ENCODE results near the gene ZAP70. TPM values are rescaled to one million over a fixed set of nuclear protein-coding genes. Genes with fewer than 3 reads are reported as not detected.
"Not testable (repeated sequence)": the region's sequence is repeated elsewhere in the genome, so short reads cannot be mapped to it uniquely, and the experiment has no call there.

ZAP70 gene
- total RNA-seq, 4 donors from 2014 or later: 0.46 to 2.2 (median 1.5) TPM

- H3K9me3 ChIP-seq: no peaks in the 10 kb centered on the region
- H3K27ac ChIP-seq: no peak overlapping the region
- no peak overlapping the region for H3K4me3 ChIP-seq
- no peak for TF ChIP-seq POLR2AphosphoS5 (IDR thresholded peaks at IDR 0.05)
- TF ChIP-seq, protein P1, sequence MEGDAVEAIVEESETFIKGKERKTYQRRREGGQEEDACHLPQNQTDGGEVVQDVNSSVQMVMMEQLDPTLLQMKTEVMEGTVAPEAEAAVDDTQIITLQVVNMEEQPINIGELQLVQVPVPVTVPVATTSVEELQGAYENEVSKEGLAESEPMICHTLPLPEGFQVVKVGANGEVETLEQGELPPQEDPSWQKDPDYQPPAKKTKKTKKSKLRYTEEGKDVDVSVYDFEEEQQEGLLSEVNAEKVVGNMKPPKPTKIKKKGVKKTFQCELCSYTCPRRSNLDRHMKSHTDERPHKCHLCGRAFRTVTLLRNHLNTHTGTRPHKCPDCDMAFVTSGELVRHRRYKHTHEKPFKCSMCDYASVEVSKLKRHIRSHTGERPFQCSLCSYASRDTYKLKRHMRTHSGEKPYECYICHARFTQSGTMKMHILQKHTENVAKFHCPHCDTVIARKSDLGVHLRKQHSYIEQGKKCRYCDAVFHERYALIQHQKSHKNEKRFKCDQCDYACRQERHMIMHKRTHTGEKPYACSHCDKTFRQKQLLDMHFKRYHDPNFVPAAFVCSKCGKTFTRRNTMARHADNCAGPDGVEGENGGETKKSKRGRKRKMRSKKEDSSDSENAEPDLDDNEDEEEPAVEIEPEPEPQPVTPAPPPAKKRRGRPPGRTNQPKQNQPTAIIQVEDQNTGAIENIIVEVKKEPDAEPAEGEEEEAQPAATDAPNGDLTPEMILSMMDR (IDR thresholded peaks at IDR 0.05): no peak
- TF ChIP-seq EP300 (IDR thresholded peaks at IDR 0.05): no peak
- no peak for TF ChIP-seq POLR2A (IDR thresholded peaks at IDR 0.05)
- no peaks in the 10 kb centered on the region for H3K36me3 ChIP-seq
- H3K27me3 ChIP-seq: peaks cover 25% of the 10 kb centered on the region
- ATAC-seq: no peak
- H3K4me1 ChIP-seq: no peaks in the 10 kb centered on the region
- 80% methylated on average over 1 of the region's 4 CpGs; no CpG with 5 or more reads in 1 of the 2 donors for WGBS, 2 donors (ENCODE audit: low coverage in 1 of 2)
These were observed 5.4 kb upstream of the ZAP70 start for GRCh38 chr2:97708048-97708380.

GRCh38 chr2:97708608-97709007 lies 4.8 kb upstream of the ZAP70 start:
- Histone ChIP-seq H3K4me1 (no peaks in the 10 kb centered on the region), H3K27me3 (peaks cover 25% of the 10 kb centered on the region), H3K27ac (no peak overlapping the region), H3K9me3 (no peaks in the 10 kb centered on the region), H3K36me3 (no peaks in the 10 kb centered on the region), H3K4me3 (no peak overlapping the region)
- 88 to 98% methylated on average over 3 to 6 of the region's 8 CpGs for WGBS, 2 donors (ENCODE audit: low coverage in 1 of 2)
- TF ChIP-seq, protein P1 (IDR thresholded peaks at IDR 0.05): no peak
- TF ChIP-seq POLR2A (IDR thresholded peaks at IDR 0.05) (no peak), POLR2AphosphoS5 (IDR thresholded peaks at IDR 0.05) (no peak), EP300 (IDR thresholded peaks at IDR 0.05) (no peak)
- no peak for ATAC-seq

DNA sequence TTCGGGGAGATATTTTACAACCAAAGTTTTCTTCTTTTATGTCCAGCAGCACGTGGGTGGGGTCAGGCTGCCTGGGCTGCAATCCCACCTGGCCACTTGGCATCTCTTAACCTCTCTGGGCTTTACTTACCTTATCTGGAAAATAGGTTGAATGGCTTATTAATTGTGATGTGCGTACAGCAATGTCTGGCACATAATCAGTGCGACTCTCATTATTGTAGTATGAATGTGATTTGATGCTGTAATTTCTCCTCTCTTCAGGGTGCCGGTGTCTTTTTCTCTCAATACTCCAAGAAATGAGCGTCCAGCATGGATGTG lies 2.0 kb upstream of the ZAP70 start:
- Histone ChIP-seq H3K27ac (no peak overlapping the region), H3K4me1 (no peaks in the 10 kb centered on the region), H3K4me3 (no peak overlapping the region), H3K9me3 (no peaks in the 10 kb centered on the region), H3K36me3 (no peaks in the 10 kb centered on the region), H3K27me3 (peaks cover 25% of the 10 kb centered on the region)
- no peak for ATAC-seq
- WGBS, 2 donors (ENCODE audit: low coverage in 1 of 2): 87% methylated on average over 6 of the region's 6 CpGs; no CpG with 5 or more reads in 1 of the 2 donors
- TF ChIP-seq POLR2AphosphoS5 (IDR thresholded peaks at IDR 0.05) (no peak), EP300 (IDR thresholded peaks at IDR 0.05) (no peak), POLR2A (IDR thresholded peaks at IDR 0.05) (no peak)
- TF ChIP-seq, protein P1 (IDR thresholded peaks at IDR 0.05): no peak

DNA sequence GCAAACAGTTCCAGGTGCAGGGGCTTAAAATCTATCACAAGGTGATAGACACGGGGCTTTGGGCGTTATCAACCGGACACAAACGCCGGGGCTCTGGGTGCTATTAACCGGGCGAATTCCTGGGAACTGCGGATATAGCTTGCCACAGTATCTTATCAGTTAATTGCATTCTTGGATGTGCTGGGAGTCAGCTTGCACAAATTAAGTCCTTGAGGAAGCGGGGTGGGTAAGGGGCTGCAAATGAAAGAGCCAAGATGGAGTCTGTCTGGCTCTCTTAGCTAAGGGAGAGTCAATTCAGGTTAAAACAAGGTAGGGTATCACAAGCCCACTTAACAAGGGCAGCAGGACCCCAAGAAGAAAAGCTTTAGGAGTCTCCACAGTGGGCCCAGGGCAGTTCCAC lies 1.2 kb upstream of the ZAP70 start:
- peaks cover 24% of the 10 kb centered on the region for H3K27me3 ChIP-seq
- ATAC-seq, H3K4me1 ChIP-seq, H3K27ac ChIP-seq, H3K4me3 ChIP-seq, H3K36me3 ChIP-seq, H3K9me3 ChIP-seq: not testable (repeated sequence)
- 64 to 86% methylated on average over 8 to 9 of the region's 9 CpGs for WGBS, 2 donors (ENCODE audit: low coverage in 1 of 2)

DNA sequence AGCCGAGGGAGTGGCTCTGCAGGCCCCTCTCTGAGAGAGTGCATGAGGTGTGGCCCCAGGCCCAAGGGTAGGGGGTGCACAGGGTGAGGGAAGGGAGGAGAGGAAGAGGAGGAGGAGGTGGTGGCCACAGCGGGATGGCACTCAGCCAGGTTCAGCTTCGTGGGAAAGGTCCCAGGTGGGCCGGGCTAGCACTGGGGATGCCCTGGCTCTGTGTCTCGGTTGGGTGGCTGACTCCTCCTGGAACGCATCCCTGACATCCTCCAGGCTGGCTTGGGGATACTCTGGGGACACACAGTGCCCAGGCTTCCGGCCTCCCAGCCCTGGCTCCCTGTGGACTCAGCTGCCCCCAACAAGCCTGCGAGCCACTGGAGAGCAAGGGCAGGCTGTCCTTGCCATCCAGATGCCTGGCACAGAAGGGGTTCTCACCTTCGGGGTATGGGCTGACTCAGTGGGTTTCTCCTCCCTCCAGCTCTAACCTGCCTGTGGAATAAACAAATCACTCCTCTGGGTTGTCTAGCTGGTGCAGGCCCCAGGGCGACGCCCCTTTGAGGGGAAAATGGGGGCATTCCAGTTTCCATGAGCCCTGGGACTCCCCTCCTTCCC lies 582 bp upstream of the ZAP70 start:
- 67% methylated on average over 6 of the region's 11 CpGs; no CpG with 5 or more reads in 1 of the 2 donors for WGBS, 2 donors (ENCODE audit: low coverage in 1 of 2)
- Histone ChIP-seq H3K9me3 (no peaks in the 10 kb centered on the region), H3K4me1 (no peaks in the 10 kb centered on the region), H3K27me3 (peaks cover 18% of the 10 kb centered on the region), H3K36me3 (no peaks in the 10 kb centered on the region), H3K27ac (no peak overlapping the region), H3K4me3 (no peak overlapping the region)
- peak; percentile 6 for ATAC-seq
- TF ChIP-seq POLR2AphosphoS5 (IDR thresholded peaks at IDR 0.05) (no peak), EP300 (IDR thresholded peaks at IDR 0.05) (no peak), POLR2A (IDR thresholded peaks at IDR 0.05) (no peak)
- TF ChIP-seq, protein P1 (IDR thresholded peaks at IDR 0.05): no peak

Measured in gastroesophageal sphincter (tissue), 4 donors.